DOHH2 (cell line): ENCODE data around the gene SNX1.
A peak's percentile ranks its signal among the peaks of the same experiment; 100 is the strongest.

Source experiments
- H3F3A ChIP-seq: fragments of 200-600 bp; sonication (generic), shearing (Covaris generic); 2 replicates; pipeline ENCODE4 v1.6.0; 2016; ENCODE audit warnings: antibody characterized with exemption, mild to moderate bottlenecking; ENCODE audit not compliant: control insufficient read depth, insufficient read depth
- H3K27ac ChIP-seq: fragments of 200-600 bp; sonication (generic); 2 replicates; pipeline ENCODE4 v1.5.1; 2014; ENCODE audit warnings: low read depth, mild to moderate bottlenecking, low read length, moderate library complexity
- H3K27me3 ChIP-seq: fragments of 200-600 bp; sonication (generic); 2 replicates; pipeline ENCODE4 v1.6.1; 2014; ENCODE audit warnings: mild to moderate bottlenecking, low read length, mixed read lengths; ENCODE audit not compliant: control insufficient read depth
- H3K36me3 ChIP-seq: fragments of 200-600 bp; sonication (generic); 2 replicates; pipeline ENCODE4 v1.6.1; 2014; ENCODE audit warnings: mild to moderate bottlenecking, low read length, moderate library complexity, mixed read lengths; ENCODE audit not compliant: control insufficient read depth
- H3K4me1 ChIP-seq: fragments of 200-600 bp; sonication (generic); 2 replicates; pipeline ENCODE4 v1.6.1; 2014; ENCODE audit warnings: mild to moderate bottlenecking, low read length, mixed read lengths; ENCODE audit not compliant: control insufficient read depth
- H3K4me2 ChIP-seq: fragments of 200-600 bp; sonication (generic); 2 replicates; pipeline ENCODE4 v1.6.0; 2014; ENCODE audit warnings: mild to moderate bottlenecking, low read length, moderate library complexity
- H3K4me3 ChIP-seq: fragments of 200-600 bp; sonication (generic); 2 replicates; pipeline ENCODE4 v1.5.1; 2014; ENCODE audit warnings: mild to moderate bottlenecking, low read length, mixed read lengths
- H3K79me2 ChIP-seq: fragments of 200-600 bp; sonication (generic); 2 replicates; pipeline ENCODE4 v1.6.1; 2014; ENCODE audit warnings: mild to moderate bottlenecking, low read length, mixed read lengths; ENCODE audit not compliant: control insufficient read depth
- H3K9me2 ChIP-seq: fragments of 200-600 bp; sonication (generic); replicated peaks from 2 replicates; pipeline ENCODE4 v1.6.1; 2014; ENCODE audit warnings: mild to moderate bottlenecking, low read length, mixed read lengths; ENCODE audit not compliant: control insufficient read depth
- H3K9me3 ChIP-seq: fragments of 200-600 bp; sonication (generic); 2 replicates; pipeline ENCODE4 v1.6.1; 2014; ENCODE audit warnings: antibody characterized with exemption, low read length, mixed read lengths; ENCODE audit not compliant: control insufficient read depth, insufficient read depth
- H4K20me1 ChIP-seq: fragments of 200-600 bp; sonication (generic); 2 replicates; pipeline ENCODE4 v1.6.0; 2014; ENCODE audit warnings: low read depth, mild to moderate bottlenecking, antibody characterized with exemption, low read length, moderate library complexity; ENCODE audit not compliant: control insufficient read depth, insufficient read depth
- EZH2phosphoT487 ChIP-seq: fragments of 200-600 bp; sonication (generic); IDR thresholded peaks from 2 replicates; pipeline ENCODE4 v1.6.1; 2017; ENCODE audit warnings: borderline replicate concordance, mild to moderate bottlenecking, antibody characterized with exemption, low read length, moderate library complexity, mixed read lengths
- TF ChIP-seq, protein P1 (sequence below): fragments of 200-600 bp; sonication (generic); IDR thresholded peaks from one replicate; pipeline ENCODE4 v1.5.1; 2014; ENCODE audit warnings: antibody characterized with exemption, mild to moderate bottlenecking, low read depth, low read length; ENCODE audit not compliant: poor library complexity, severe bottlenecking

Gene SNX1

DNA sequence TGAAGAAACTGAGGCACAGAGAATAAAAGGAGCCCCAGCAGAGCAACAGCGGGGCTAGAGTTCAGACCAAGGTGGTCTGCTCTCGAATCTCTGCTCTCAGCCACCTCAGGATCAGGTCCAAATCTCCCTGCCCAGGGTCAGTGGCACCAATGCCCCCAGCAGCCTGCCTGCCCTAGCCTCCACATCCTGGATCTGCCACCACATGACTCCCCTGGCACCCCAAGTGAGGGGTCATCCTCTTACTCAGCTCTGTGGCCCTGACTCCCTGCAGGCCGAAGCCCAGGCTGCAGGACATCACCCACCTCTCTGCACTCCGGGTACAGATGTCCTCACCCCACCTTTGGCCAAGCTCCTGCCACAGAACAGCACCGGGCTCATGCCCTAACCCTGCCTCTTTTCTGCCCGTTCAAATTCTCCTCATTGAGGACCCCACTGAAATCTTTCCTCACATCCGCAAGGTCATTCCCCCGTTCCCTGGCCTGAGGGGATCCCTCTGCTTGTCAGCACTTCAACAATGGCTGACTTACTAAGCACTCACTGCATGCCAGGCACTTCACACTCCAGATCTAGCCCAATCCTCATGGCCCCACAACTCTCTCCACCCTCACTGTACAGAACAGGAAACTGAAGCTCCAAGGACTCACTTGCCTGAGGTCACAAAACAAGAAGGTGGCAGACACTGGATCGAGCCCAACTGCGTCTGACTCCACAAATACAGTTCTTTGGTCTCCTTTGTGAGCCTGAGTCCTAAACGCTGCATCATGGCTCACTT lies 62.8 kb downstream of the SNX1 start:
- TF ChIP-seq EZH2phosphoT487, result no peak
- TF ChIP-seq, protein P1, sequence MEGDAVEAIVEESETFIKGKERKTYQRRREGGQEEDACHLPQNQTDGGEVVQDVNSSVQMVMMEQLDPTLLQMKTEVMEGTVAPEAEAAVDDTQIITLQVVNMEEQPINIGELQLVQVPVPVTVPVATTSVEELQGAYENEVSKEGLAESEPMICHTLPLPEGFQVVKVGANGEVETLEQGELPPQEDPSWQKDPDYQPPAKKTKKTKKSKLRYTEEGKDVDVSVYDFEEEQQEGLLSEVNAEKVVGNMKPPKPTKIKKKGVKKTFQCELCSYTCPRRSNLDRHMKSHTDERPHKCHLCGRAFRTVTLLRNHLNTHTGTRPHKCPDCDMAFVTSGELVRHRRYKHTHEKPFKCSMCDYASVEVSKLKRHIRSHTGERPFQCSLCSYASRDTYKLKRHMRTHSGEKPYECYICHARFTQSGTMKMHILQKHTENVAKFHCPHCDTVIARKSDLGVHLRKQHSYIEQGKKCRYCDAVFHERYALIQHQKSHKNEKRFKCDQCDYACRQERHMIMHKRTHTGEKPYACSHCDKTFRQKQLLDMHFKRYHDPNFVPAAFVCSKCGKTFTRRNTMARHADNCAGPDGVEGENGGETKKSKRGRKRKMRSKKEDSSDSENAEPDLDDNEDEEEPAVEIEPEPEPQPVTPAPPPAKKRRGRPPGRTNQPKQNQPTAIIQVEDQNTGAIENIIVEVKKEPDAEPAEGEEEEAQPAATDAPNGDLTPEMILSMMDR, result no peak
- peaks cover 3% of the 10 kb centered on the region; the same call in 1 of the 2 replicates for H4K20me1 ChIP-seq
- H3K4me1 ChIP-seq, result peaks cover 43% of the 10 kb centered on the region
- H3K79me2 ChIP-seq, result peaks cover 46% of the 10 kb centered on the region
- no peaks in the 10 kb centered on the region for H3K9me3 ChIP-seq
- peaks cover 33% of the 10 kb centered on the region for H3F3A ChIP-seq
- no peak overlapping the region for H3K4me3 ChIP-seq
- H3K27ac ChIP-seq, result no peak overlapping the region
- H3K27me3 ChIP-seq, result no peaks in the 10 kb centered on the region
- H3K4me2 ChIP-seq, result peak overlapping the region; percentile 30; the same call in 1 of the 2 replicates
- H3K36me3 ChIP-seq, result peaks cover 74% of the 10 kb centered on the region
- no peaks in the 10 kb centered on the region for H3K9me2 ChIP-seq

DNA sequence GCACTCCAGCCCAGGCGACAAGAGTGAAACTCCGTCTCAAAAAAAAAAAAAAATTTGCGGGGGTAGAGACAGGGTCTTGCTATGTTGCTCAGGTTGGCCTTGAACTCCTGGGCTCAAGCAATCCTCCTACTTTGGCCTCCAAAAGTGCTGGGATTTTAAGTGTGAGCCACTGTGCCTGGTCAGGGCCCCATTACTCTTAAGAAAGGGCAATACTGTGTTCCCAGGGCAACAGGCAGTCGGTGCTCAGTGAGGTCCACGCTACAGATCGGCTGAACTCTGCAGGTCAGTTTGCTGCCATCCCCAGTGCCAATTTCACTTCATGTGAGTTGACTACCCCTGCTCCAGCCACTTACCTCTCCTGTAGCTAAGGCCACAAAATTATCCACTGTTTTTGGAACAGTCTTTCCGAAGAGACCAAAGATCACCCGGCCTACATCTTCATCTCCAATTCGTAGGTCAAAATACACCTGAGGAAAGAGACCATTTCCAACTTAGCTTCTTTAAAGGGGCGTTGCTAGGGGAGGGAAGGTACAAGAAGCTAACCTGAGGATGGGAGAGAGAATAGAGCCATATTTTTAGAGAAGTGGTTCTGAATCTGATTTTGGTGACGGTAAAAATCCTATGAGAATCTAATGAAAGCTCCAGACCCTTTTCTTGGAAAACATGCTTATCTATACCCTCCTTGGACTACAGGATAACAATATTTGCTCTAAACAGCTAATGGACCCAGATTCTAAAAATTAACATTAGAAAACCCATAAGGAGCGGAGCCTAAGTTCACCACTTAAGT lies 66.1 kb downstream of the SNX1 start:
- Histone ChIP-seq H3K4me2 (peak overlapping the region; percentile 90), H3K27me3 (no peaks in the 10 kb centered on the region), H3K36me3 (peaks cover 46% of the 10 kb centered on the region), H3K9me2 (no peaks in the 10 kb centered on the region), H3K79me2 (peaks cover 37% of the 10 kb centered on the region), H4K20me1 (peaks cover 3% of the 10 kb centered on the region; the same call in 1 of the 2 replicates), H3K4me1 (peaks cover 42% of the 10 kb centered on the region), H3F3A (peaks cover 25% of the 10 kb centered on the region; the same call in 1 of the 2 replicates), H3K9me3 (no peaks in the 10 kb centered on the region), H3K27ac (peak overlapping the region; percentile 10), H3K4me3 (peak overlapping the region; percentile 96)
- TF ChIP-seq, protein P1, result no peak
- no peak for TF ChIP-seq EZH2phosphoT487

DNA sequence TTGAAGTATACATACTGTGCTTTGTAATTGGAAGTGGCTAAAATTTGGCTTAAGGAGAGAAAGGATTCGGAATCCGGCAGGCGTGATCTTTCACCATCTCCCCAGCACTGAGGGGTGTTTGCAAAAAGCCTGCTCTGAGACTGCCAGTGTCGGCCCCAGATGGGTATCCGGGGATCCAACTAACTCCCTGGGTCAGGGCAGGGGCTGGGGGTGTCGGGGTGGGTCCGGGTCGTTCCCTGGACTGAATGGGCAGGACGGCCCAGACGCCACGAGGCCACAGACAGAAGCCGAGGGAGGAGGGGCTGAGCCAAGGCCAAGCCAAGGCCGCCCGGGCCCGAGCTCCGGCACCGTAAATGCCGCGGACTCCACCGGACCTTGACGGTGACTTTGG lies 66.7 kb downstream of the SNX1 start:
- H3K79me2 ChIP-seq, result peaks cover 37% of the 10 kb centered on the region
- H3K27me3 ChIP-seq, result no peaks in the 10 kb centered on the region
- peaks cover 40% of the 10 kb centered on the region for H3K36me3 ChIP-seq
- peaks cover 42% of the 10 kb centered on the region for H3K4me1 ChIP-seq
- H3K4me2 ChIP-seq, result peak overlapping the region; percentile 90
- H3K4me3 ChIP-seq, result peak overlapping the region; percentile 96
- H3K9me2 ChIP-seq, result no peaks in the 10 kb centered on the region
- peaks cover 21% of the 10 kb centered on the region; the same call in 1 of the 2 replicates for H3F3A ChIP-seq
- no peaks in the 10 kb centered on the region for H3K9me3 ChIP-seq
- TF ChIP-seq EZH2phosphoT487, result no peak
- TF ChIP-seq, protein P1, result no peak
- H4K20me1 ChIP-seq, result peaks cover 3% of the 10 kb centered on the region; the same call in 1 of the 2 replicates
- H3K27ac ChIP-seq, result peak overlapping the region; percentile 10
